GOT3 (cell line): ENCODE results near the gene ASTL.
"Not testable (repeated sequence)": the region's sequence is repeated elsewhere in the genome, so short reads cannot be mapped to it uniquely, and the experiment has no call there.

Source experiments
- DNase-seq: peaks from one replicate; lab custom pipeline; 2025; ENCODE audit warnings: mixed read lengths; lab: John Stamatoyannopoulos, UW

Gene ASTL

GRCh38 chr2:96098900-96099590, 39.3 kb downstream of the ASTL start:
- DNase-seq, result no peak

GRCh38 chr2:96097951-96098823, 40.1 kb downstream of the ASTL start:
- DNase-seq, result no peak

GRCh38 chr2:96097441-96097840, 40.9 kb downstream of the ASTL start:
- DNase-seq, result no peak

- DNase-seq, result no peak
Measured at GRCh38 chr2:96095116-96095636, 43.1 kb downstream of the ASTL start.

GRCh38 chr2:96093528-96093927, 44.8 kb downstream of the ASTL start:
- DNase-seq, result no peak

- no peak for DNase-seq
Measured at GRCh38 chr2:96092951-96093350, 45.4 kb downstream of the ASTL start.

- no peak for DNase-seq
Measured at GRCh38 chr2:96092573-96092877, 45.8 kb downstream of the ASTL start.

GRCh38 chr2:96091711-96092572, 46.4 kb downstream of the ASTL start:
- no peak for DNase-seq

GRCh38 chr2:96091141-96091710, 47.1 kb downstream of the ASTL start:
- DNase-seq, result no peak

GRCh38 chr2:96090196-96090926, 47.9 kb downstream of the ASTL start:
- DNase-seq, result no peak

GRCh38 chr2:96089356-96090195, 48.7 kb downstream of the ASTL start:
- no peak for DNase-seq

GRCh38 chr2:96088340-96089335, 49.7 kb downstream of the ASTL start:
- DNase-seq, result no peak

- DNase-seq, result no peak
Measured at GRCh38 chr2:96087130-96087529, 51.2 kb downstream of the ASTL start.

GRCh38 chr2:96085541-96086355, 52.6 kb downstream of the ASTL start:
- no peak for DNase-seq

GRCh38 chr2:96084858-96085518, 53.3 kb downstream of the ASTL start:
- DNase-seq, result not testable (repeated sequence)

- no peak for DNase-seq
Measured at GRCh38 chr2:96083989-96084857, 54.1 kb downstream of the ASTL start.
